Midbrain (tissue), 1 donor: ENCODE data around the gene BROX.
"Not testable (repeated sequence)": the region's sequence is repeated elsewhere in the genome, so short reads cannot be mapped to it uniquely, and the experiment has no call there.

ENCODE experiments used
- DNase-seq: peaks from one replicate; lab custom pipeline; 2025; lab: John Stamatoyannopoulos, UW

BROX gene, protein sequence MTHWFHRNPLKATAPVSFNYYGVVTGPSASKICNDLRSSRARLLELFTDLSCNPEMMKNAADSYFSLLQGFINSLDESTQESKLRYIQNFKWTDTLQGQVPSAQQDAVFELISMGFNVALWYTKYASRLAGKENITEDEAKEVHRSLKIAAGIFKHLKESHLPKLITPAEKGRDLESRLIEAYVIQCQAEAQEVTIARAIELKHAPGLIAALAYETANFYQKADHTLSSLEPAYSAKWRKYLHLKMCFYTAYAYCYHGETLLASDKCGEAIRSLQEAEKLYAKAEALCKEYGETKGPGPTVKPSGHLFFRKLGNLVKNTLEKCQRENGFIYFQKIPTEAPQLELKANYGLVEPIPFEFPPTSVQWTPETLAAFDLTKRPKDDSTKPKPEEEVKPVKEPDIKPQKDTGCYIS

GRCh38 chr1:222712253-222713090 is at the start of gene BROX, which contains the start of gene AIDA:
BROX (plus strand) TSS chr1:222712564; CDS start chr1:222715700, 3,136 bp downstream.
AIDA (minus strand) TSS chr1:222712491; CDS start chr1:222712317, 174 bp downstream.
- DNase-seq, result peak; percentile 95

GRCh38 chr1:222663431-222663934 is 48.9 kb upstream of the BROX start:
- no peak for DNase-seq

DNA sequence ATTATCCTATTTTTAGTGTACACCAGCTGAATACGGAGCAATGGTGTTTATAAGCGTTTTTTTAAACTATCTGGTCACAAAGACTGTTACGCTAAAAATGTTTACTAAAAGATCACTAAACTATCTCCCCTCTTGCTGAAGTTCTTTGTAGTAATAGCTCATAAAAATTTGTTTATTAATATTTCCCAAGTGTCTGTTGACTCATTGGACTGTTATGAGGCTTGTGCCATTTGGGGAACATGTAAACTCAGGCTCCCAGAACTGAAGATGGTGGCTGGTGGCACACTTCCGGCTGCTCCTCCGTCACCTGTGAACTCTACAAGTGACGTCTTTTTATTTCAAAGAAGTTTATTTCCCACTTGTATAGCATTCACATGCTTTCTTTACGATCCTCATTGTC is 46.4 kb upstream of the BROX start:
- no peak for DNase-seq

GRCh38 chr1:222668184-222668583 is 44.2 kb upstream of the BROX start:
- DNase-seq, result not testable (repeated sequence)

- DNase-seq, result not testable (repeated sequence)
Measured at GRCh38 chr1:222669107-222669506, 43.3 kb upstream of the BROX start.

- no peak for DNase-seq
Measured at GRCh38 chr1:222670110-222670509, 42.3 kb upstream of the BROX start.

GRCh38 chr1:222680080-222680479 is 32.3 kb upstream of the BROX start:
- no peak for DNase-seq

DNA sequence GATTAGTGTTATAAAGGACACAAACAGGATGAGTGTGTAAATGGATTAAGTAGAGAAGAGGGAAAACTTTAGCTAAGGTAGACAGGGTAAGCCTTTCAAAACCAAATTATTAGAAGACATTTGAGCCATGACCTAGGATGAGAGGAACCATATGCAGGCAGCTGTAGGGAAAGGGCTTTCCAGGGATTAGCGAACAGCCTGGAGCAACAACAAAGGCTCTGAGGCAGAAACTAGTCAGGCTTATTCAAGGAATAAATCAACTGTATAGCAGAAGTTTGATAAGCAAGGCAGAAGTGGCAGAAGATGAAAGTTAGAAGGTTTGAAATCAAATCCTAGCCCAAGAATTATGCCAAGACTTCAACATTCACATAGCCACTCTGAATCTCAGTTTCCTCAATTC is 21.3 kb upstream of the BROX start:
- no peak for DNase-seq

DNA sequence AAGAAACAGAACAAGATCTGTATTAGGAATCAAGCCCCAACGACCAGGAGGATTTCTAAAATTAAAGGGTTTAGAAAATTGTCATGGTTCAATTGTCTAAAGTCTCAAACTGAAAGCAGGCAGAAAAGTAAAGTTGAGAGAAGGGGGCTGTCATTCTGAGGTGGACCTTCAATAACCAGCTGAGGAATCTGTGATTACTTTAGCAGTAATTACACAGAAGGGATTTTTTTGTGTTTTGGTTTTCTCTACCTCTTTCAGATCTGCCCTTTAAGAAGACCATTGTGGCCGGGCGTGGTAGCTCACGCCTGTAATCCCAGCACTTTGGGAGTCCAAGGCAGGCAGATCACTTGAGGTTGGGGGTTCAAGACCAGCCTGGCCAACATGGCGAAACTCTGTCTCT is 17.4 kb upstream of the BROX start:
- no peak for DNase-seq

GRCh38 chr1:222696741-222697140 is 15.6 kb upstream of the BROX start:
- no peak for DNase-seq

GRCh38 chr1:222697203-222697602 is 15.2 kb upstream of the BROX start:
- no peak for DNase-seq

GRCh38 chr1:222697826-222698225 is 14.5 kb upstream of the BROX start:
- DNase-seq, result no peak

- no peak for DNase-seq
Measured at GRCh38 chr1:222702210-222702609, 10.2 kb upstream of the BROX start.

DNA sequence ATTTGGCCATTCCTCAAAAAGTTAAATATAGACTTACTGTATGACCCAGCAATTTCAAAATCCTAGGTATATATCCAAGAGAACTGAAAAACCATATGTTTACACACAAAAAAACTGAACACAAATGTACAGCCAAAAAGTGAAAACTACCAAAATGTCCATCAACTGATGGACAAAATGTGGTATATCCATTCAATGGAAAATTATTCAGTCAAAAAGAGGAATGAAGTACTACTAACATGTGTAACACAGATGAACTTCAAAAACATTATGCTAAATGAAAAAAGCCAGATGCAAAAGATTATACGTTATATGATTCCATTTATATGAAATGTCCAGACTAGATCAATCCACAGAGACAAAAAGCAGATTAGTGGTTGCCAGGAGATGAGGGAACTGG is 8.1 kb upstream of the BROX start:
- DNase-seq, result no peak

GRCh38 chr1:222706815-222707214 is 5.5 kb upstream of the BROX start:
- DNase-seq, result no peak

- DNase-seq, result no peak
Measured at GRCh38 chr1:222709700-222710153, 2.6 kb upstream of the BROX start.

DNA sequence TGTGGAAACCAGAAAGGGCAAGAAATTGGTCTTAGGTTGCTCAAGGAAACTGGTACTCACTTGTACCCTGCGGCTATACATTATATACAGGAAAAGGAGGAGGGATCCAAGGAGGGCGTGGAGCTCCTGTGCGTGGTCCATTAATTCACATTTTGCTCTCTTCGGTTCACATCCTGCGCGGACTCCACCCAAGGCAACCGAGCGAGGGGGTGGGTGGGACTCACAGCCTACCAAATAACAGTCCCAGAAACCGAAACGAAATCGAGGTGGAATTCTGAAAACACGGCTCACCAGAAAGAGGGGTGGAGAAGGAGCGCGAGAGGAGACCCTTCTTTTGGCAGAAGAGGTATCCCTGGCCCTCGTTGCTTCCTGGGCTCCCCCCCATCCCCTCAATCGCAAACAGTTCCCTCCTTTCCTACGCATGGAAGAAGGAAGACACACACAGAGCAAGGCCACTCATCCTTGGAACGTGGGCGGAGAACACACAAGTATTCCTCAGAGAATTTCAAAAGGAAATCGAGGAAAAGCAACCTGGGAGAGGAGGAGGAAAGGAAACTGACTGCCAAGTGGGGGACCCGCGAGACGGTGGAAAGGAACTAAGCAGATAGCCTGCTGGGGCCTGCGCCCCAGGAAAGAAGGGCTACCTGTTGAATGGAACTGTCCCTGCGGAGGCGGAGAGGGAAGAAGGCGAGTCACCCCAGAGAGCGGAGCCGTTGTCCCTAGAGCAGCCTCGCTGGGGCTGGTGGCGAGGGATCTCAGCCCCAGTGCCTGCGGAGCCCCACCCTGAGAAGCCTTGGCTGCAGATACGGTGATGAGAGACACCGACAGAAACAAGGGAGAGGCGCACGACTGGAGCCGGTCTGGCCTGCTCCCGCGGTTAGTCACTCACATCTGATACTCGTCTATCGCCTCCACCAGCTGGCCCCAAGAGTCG is 778 bp upstream of the BROX start:
- DNase-seq, result peak; percentile 24

GRCh38 chr1:222713091-222713961 is 962 bp downstream of the BROX start:
- peak; percentile 96 for DNase-seq

GRCh38 chr1:222716393-222716792 is 4.0 kb downstream of the BROX start:
- no peak for DNase-seq

- DNase-seq, result peak; percentile 43
Measured at GRCh38 chr1:222728746-222729145, 16.4 kb downstream of the BROX start.
